A673 (cell line): ENCODE results near the gene RAB24. TPM values are rescaled to one million over a fixed set of nuclear protein-coding genes. Genes with fewer than 3 reads are reported as not detected.

ENCODE experiments used
- BruUV-seq: library from RNA; stranded (reverse); fragments of 400-500 nt; replicated peaks from 2 replicates; lab custom pipeline; 2021; lab: Mats Ljungman, UMichigan
- CTCF ChIA-PET: fragments of 300-600 bp; sonication (Branson Sonifier 250); formaldehyde crosslinking; loops from one replicate; lab custom pipeline; 2022; ENCODE audit warnings: antibody characterized with exemption; lab: Charles Lee
- POLR2A ChIA-PET: fragments of 300-600 bp; sonication (Branson Sonifier 250); formaldehyde crosslinking; loops from one replicate; lab custom pipeline; 2022; ENCODE audit warnings: antibody characterized with exemption; ENCODE audit not compliant: low non-redundant PET; lab: Charles Lee
- DNase-seq: peaks from one replicate; pipeline ENCODE4 v3.0.0-alpha.2; 2015; ENCODE audit warnings: low spot score
- H3K27ac ChIP-seq: fragments of 200-600 bp; sonication (generic); 2 replicates; pipeline ENCODE4 v1.5.1; 2016; ENCODE audit warnings: mixed run types, low read depth, mild to moderate bottlenecking, mixed read lengths, antibody characterized with exemption, low read length; ENCODE audit not compliant: poor library complexity, severe bottlenecking
- H3K27me3 ChIP-seq: fragments of 200-600 bp; sonication (generic); replicated peaks from 2 replicates; pipeline ENCODE4 v1.6.1; 2017; ENCODE audit warnings: mixed run types, low read depth, mild to moderate bottlenecking, mixed read lengths, antibody characterized with exemption, low read length; ENCODE audit not compliant: insufficient read depth, poor library complexity
- H3K36me3 ChIP-seq: fragments of 200-600 bp; sonication (generic); 2 replicates; pipeline ENCODE4 v1.6.1; 2016; ENCODE audit warnings: mixed run types, mild to moderate bottlenecking, mixed read lengths, antibody characterized with exemption, low read length; ENCODE audit not compliant: insufficient read depth, poor library complexity, severe bottlenecking
- H3K4me1 ChIP-seq: fragments of 200-600 bp; sonication (generic); 2 replicates; pipeline ENCODE4 v1.6.1; 2017; ENCODE audit warnings: mixed run types, mild to moderate bottlenecking, mixed read lengths, antibody characterized with exemption, low read length; ENCODE audit not compliant: insufficient read depth, poor library complexity, severe bottlenecking
- H3K4me3 ChIP-seq: fragments of 200-600 bp; sonication (generic); 2 replicates; pipeline ENCODE4 v1.5.1; 2016; ENCODE audit warnings: low read depth, mixed run types, mild to moderate bottlenecking, mixed read lengths, low read length; ENCODE audit not compliant: poor library complexity, severe bottlenecking
- H3K9me3 ChIP-seq: fragments of 200-600 bp; sonication (generic); 2 replicates; pipeline ENCODE4 v1.6.1; 2016; ENCODE audit warnings: mixed run types, low read depth, mild to moderate bottlenecking, mixed read lengths, antibody characterized with exemption, low read length; ENCODE audit not compliant: poor library complexity, severe bottlenecking
- CTCF ChIP-seq: fragments of 300-800, 200-600 bp; sonication (generic); conservative IDR thresholded peaks from 2 replicates; pipeline ENCODE4 v1.5.1; 2017; ENCODE audit warnings: low read depth, mild to moderate bottlenecking, antibody characterized with exemption, low read length, moderate library complexity, mixed read lengths
- EZH2 ChIP-seq: fragments of 200-600 bp; sonication (generic); IDR thresholded peaks from 2 replicates; pipeline ENCODE4 v1.6.1; 2017; ENCODE audit warnings: borderline replicate concordance, low read depth, mild to moderate bottlenecking, mixed read lengths, antibody characterized with exemption, low read length; ENCODE audit not compliant: poor library complexity, severe bottlenecking
- intact Hi-C: fragments of 100-400 bp; cut with micrococcal nuclease; formaldehyde crosslinking; loops from one replicate; pipeline ENCODE4 v1.10.0; 2022; ENCODE audit not compliant: unreplicated experiment
- total RNA-seq: library from RNA; stranded (reverse); gene quantifications from 2 replicates; pipeline ENCODE4 v1.2.3, GENCODE V29; 2021

RAB24 gene
- total RNA-seq, 1 experiment from 2014 or later: 16.0 TPM

- ChIA-PET POLR2A (no interaction called here), CTCF (no interaction called here)
- intact Hi-C loops: no loop called here
Observed at GRCh38 chr5:177295924-177296323, 7.6 kb downstream of the RAB24 start.

GRCh38 chr5:177294632-177295031 is 8.9 kb downstream of the RAB24 start:
- H3K9me3 ChIP-seq: no peaks in the 10 kb centered on the region
- no TSS peak for BruUV-seq
- H3K27me3 ChIP-seq: no peaks in the 10 kb centered on the region
- intact Hi-C loops: no loop called here
- TF ChIP-seq EZH2: no peak
- no peak for TF ChIP-seq CTCF
- ChIA-PET POLR2A (no interaction called here), CTCF (no interaction called here)
- peaks cover 34% of the 10 kb centered on the region for H3K36me3 ChIP-seq
- no peak overlapping the region for H3K27ac ChIP-seq
- no peak for DNase-seq
- H3K4me3 ChIP-seq: no peak overlapping the region
- H3K4me1 ChIP-seq: no peaks in the 10 kb centered on the region

More at GRCh38 chr5:177295924-177296323, 7.6 kb downstream of the RAB24 start:
- no peak overlapping the region for H3K4me3 ChIP-seq
- no peak for DNase-seq
- peaks cover 34% of the 10 kb centered on the region for H3K36me3 ChIP-seq
- H3K4me1 ChIP-seq: peaks cover 10% of the 10 kb centered on the region
- no peaks in the 10 kb centered on the region for H3K27me3 ChIP-seq
- H3K27ac ChIP-seq: no peak overlapping the region
- no TSS peak for BruUV-seq
- TF ChIP-seq CTCF: no peak
- TF ChIP-seq EZH2: no peak
- no peaks in the 10 kb centered on the region for H3K9me3 ChIP-seq

- DNase-seq: no peak
- BruUV-seq: no TSS peak
- POLR2A ChIA-PET: no interaction called here
Observed at GRCh38 chr5:177293819-177294581, 9.5 kb downstream of the RAB24 start.

More at GRCh38 chr5:177293819-177294581, 9.5 kb downstream of the RAB24 start:
- Histone ChIP-seq H3K27ac (no peak overlapping the region), H3K9me3 (no peaks in the 10 kb centered on the region), H3K36me3 (peaks cover 34% of the 10 kb centered on the region), H3K4me3 (no peak overlapping the region), H3K27me3 (no peaks in the 10 kb centered on the region), H3K4me1 (no peaks in the 10 kb centered on the region)
- TF ChIP-seq EZH2 (no peak), CTCF (no peak)
- CTCF ChIA-PET: no interaction called here
- intact Hi-C loops: no loop called here
